Loucy (cell line): ENCODE data around the gene GDA.

ENCODE experiments used
- EZH2phosphoT487 ChIP-seq: fragments of 200-600 bp; IDR thresholded peaks from 2 replicates; pipeline ENCODE4 v1.6.1; 2018; ENCODE audit warnings: antibody characterized with exemption, mild to moderate bottlenecking, moderate library complexity, borderline replicate concordance
- TF ChIP-seq, protein P1 (sequence below): fragments of 200-600 bp; sonication (generic); conservative IDR thresholded peaks from 2 replicates; pipeline ENCODE4 v1.5.1; 2014; ENCODE audit warnings: mild to moderate bottlenecking, antibody characterized with exemption, low read length

DNA sequence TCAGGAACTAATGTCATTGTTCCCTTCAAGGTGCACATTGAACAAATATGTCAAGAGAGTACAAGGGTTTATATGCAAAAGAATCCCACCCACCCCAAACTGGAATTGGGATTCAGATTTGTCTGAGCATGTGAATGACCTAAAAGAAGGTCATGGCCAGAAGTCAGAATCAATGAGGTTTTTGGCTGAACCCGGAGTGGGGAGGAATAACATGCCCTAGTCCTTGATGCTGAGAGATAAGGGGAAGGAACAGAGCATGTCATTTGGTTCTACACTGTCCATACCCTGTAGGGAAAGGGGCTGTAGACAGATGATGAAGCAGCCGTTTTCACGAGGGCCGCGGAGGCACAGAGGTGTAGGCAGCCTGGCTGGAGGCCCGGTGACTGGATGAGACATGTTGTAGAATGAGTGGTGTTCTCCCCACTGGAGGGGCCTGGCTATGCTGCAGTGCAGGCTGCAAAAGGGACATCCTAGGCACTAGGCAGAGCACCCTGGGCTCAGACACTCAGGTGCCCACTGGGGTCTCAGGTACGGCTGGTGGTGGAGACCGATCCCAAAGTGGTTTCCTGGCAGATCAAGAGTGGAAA, 149.9 kb downstream of the GDA start:
- TF ChIP-seq, protein P1, sequence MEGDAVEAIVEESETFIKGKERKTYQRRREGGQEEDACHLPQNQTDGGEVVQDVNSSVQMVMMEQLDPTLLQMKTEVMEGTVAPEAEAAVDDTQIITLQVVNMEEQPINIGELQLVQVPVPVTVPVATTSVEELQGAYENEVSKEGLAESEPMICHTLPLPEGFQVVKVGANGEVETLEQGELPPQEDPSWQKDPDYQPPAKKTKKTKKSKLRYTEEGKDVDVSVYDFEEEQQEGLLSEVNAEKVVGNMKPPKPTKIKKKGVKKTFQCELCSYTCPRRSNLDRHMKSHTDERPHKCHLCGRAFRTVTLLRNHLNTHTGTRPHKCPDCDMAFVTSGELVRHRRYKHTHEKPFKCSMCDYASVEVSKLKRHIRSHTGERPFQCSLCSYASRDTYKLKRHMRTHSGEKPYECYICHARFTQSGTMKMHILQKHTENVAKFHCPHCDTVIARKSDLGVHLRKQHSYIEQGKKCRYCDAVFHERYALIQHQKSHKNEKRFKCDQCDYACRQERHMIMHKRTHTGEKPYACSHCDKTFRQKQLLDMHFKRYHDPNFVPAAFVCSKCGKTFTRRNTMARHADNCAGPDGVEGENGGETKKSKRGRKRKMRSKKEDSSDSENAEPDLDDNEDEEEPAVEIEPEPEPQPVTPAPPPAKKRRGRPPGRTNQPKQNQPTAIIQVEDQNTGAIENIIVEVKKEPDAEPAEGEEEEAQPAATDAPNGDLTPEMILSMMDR, result no peak
- TF ChIP-seq EZH2phosphoT487, result no peak
